DND-41 (cell line): ENCODE results near the gene PRF1.

Source experiments
- ATAC-seq: fragments of 200-7000 bp; cut with Tn5 transposase; 3 replicates; pipeline ENCODE4 v1.9.1; 2021; ENCODE audit warnings: low read depth; ENCODE audit not compliant: insufficient read depth
- DNase-seq: peaks from one replicate; pipeline ENCODE4 v3.0.0-alpha.2; 2020
- H2AFZ ChIP-seq: 2 replicates; pipeline ENCODE4 v1.6.0; 2012; ENCODE audit warnings: low read depth, low read length
- H3K27ac ChIP-seq: 2 replicates; pipeline ENCODE4 v1.5.1; 2012; ENCODE audit warnings: low read length, inconsistent platforms
- H3K27me3 ChIP-seq: fragments of 200-600 bp; sonication (generic); 2 replicates; pipeline ENCODE4 v1.6.0; 2012; ENCODE audit warnings: low read length, mild to moderate bottlenecking, inconsistent platforms; ENCODE audit not compliant: insufficient read depth, poor library complexity
- H3K36me3 ChIP-seq: 2 replicates; pipeline ENCODE4 v1.5.1; 2012; ENCODE audit warnings: low read length, inconsistent platforms; ENCODE audit not compliant: insufficient read depth
- H3K4me1 ChIP-seq: 2 replicates; pipeline ENCODE4 v1.5.1; 2012; ENCODE audit warnings: mild to moderate bottlenecking, low read length; ENCODE audit not compliant: insufficient read depth
- H3K4me2 ChIP-seq: 2 replicates; pipeline ENCODE4 v1.6.0; 2012; ENCODE audit warnings: mild to moderate bottlenecking, moderate library complexity, low read length, inconsistent platforms; ENCODE audit not compliant: insufficient read depth
- H3K4me3 ChIP-seq, 2 experiments: fragments of 200-600 bp in 1 of 2; shearing (Covaris generic) in 1 of 2; 2 replicates each; pipeline ENCODE4 v1.5.1; 2012 to 2016; ENCODE audit warnings: inconsistent platforms in 2 of 2, low read length in 2 of 2, mild to moderate bottlenecking in 2 of 2, low read depth in 1 of 2, moderate library complexity in 1 of 2
- H3K79me2 ChIP-seq: 2 replicates; pipeline ENCODE4 v1.6.0; 2012; ENCODE audit warnings: low read length, inconsistent platforms; ENCODE audit not compliant: insufficient read depth
- H3K9ac ChIP-seq: 2 replicates; pipeline ENCODE4 v1.6.0; 2012; ENCODE audit warnings: low read depth, mild to moderate bottlenecking, inconsistent platforms, low read length, moderate library complexity
- H3K9me3 ChIP-seq: 2 replicates; pipeline ENCODE4 v1.5.1; 2012; ENCODE audit warnings: low read length, moderate library complexity, mild to moderate bottlenecking, inconsistent platforms; ENCODE audit not compliant: insufficient read depth, severe bottlenecking
- H4K20me1 ChIP-seq: 2 replicates; pipeline ENCODE4 v1.6.0; 2012; ENCODE audit warnings: low read length; ENCODE audit not compliant: insufficient read depth
- CTCF ChIP-seq: IDR thresholded peaks from 2 replicates; pipeline ENCODE4 v1.5.1; 2012; ENCODE audit warnings: borderline replicate concordance, low read length, moderate library complexity, mild to moderate bottlenecking; ENCODE audit not compliant: poor library complexity, severe bottlenecking; ENCODE audit errors: extremely low read depth
- EZH2 ChIP-seq: IDR thresholded peaks from 3 replicates; pipeline ENCODE4 v1.6.1; 2012; ENCODE audit warnings: borderline replicate concordance, low read depth, mild to moderate bottlenecking, moderate library complexity, low read length, inconsistent platforms; ENCODE audit not compliant: severe bottlenecking

PRF1 gene

GRCh38 chr10:70597856-70598815, 4.4 kb downstream of the PRF1 start:
- Histone ChIP-seq H3K9me3 (no peaks in the 10 kb centered on the region), H3K4me1 (peaks cover 19% of the 10 kb centered on the region), H3K4me2 (no peak overlapping the region), H3K9ac (no peak overlapping the region), H3K27me3 (no peaks in the 10 kb centered on the region), H2AFZ (no peak overlapping the region), H3K4me3 (no peak overlapping the region), H3K36me3 (no peaks in the 10 kb centered on the region), H3K79me2 (no peaks in the 10 kb centered on the region), H4K20me1 (no peaks in the 10 kb centered on the region), H3K27ac (no peak overlapping the region)
- no peak for TF ChIP-seq CTCF
- no peak for DNase-seq
- ATAC-seq: no peak

- Histone ChIP-seq H3K4me2 (no peak overlapping the region), H3K4me3 (no peak overlapping the region), H4K20me1 (no peaks in the 10 kb centered on the region), H3K27ac (no peak overlapping the region), H3K27me3 (no peaks in the 10 kb centered on the region), H2AFZ (no peak overlapping the region), H3K79me2 (no peaks in the 10 kb centered on the region), H3K9ac (no peak overlapping the region), H3K9me3 (no peaks in the 10 kb centered on the region), H3K36me3 (no peaks in the 10 kb centered on the region), H3K4me1 (peaks cover 14% of the 10 kb centered on the region)
- no peak for DNase-seq
- no peak for TF ChIP-seq CTCF
- no peak for TF ChIP-seq EZH2
- no peak for ATAC-seq
Observed at GRCh38 chr10:70596860-70597809, 5.4 kb downstream of the PRF1 start.

GRCh38 chr10:70596110-70596798, 6.3 kb downstream of the PRF1 start:
- Histone ChIP-seq H3K79me2 (no peaks in the 10 kb centered on the region), H3K4me2 (no peak overlapping the region), H3K27me3 (no peaks in the 10 kb centered on the region), H3K4me1 (peaks cover 10% of the 10 kb centered on the region), H3K4me3 (no peak overlapping the region), H3K9me3 (no peaks in the 10 kb centered on the region), H3K27ac (no peak overlapping the region), H3K9ac (no peak overlapping the region), H4K20me1 (no peaks in the 10 kb centered on the region), H2AFZ (no peak overlapping the region), H3K36me3 (no peaks in the 10 kb centered on the region)
- DNase-seq (no peak), ATAC-seq (no peak)
- TF ChIP-seq EZH2 (no peak), CTCF (no peak)
